Measurements from ENCODE around the gene JARID2.

The JARID2 gene

DNA sequence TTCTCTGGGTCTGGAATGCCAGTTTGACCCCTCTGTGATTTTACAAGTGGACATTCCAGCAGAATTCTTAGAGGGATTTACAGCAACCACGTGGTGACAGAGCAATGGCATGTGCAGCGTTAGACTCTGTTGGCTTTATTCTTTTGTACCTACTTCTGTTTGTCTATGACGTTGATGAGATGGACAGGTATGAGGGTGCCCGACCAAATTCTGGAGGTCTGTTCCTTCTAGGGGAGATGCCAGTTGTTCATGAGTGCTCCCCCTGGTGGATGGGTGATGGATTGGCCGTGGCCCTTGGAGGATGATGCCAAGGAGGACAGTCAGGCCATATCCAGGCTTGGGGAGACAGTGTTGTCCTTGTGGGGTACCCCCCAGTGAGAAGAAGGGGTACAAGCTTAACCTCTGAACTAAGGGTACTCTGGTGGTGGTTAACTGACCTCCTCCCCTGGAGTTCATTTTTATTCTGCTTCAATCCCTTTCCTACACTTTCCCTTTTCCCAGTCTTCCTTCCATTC is 218.4 kb downstream of the JARID2 start:
- Histone ChIP-seq H3K27ac (ENCODE audit: poor library complexity, severe bottlenecking) (no peak overlapping the region), H3K27me3 (ENCODE audit: insufficient read depth, poor library complexity, severe bottlenecking) (no peaks in the 10 kb centered on the region)

DNA sequence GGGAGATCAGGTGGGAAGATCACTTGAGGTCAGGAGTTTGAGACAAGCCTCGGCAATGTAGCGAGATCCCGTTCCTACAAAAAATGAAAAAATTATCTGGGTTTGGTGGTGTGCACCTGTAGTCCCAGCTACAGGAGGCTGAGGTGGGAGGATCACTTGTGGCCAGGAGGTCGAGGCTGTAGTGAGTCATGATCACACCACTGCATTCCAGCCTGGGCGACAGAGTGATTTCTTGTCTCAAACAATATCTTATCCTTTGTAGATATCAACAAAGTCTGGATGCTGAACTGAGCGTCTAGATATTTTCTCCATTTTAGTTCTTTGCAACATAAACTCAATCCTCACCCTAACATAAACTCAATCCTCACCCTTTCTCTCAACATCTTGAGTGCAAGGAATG is 219.3 kb downstream of the JARID2 start:
- Histone ChIP-seq H3K9me3 (ENCODE audit: severe bottlenecking) (no peaks in the 10 kb centered on the region), H3K4me1 (ENCODE audit: insufficient read depth, poor library complexity, severe bottlenecking) (no peaks in the 10 kb centered on the region), H3K36me3 (ENCODE audit: low read depth) (peaks cover 16% of the 10 kb centered on the region), H3K27ac (ENCODE audit: poor library complexity, severe bottlenecking) (no peak overlapping the region), H3K4me3 (ENCODE audit: severe bottlenecking) (no peak overlapping the region), H3K27me3 (ENCODE audit: insufficient read depth, poor library complexity, severe bottlenecking) (no peaks in the 10 kb centered on the region)
- ATAC-seq (ENCODE audit: low read depth) (no peak), DNase-seq (ENCODE audit: low spot score) (no peak)
- TF ChIP-seq, protein P1, sequence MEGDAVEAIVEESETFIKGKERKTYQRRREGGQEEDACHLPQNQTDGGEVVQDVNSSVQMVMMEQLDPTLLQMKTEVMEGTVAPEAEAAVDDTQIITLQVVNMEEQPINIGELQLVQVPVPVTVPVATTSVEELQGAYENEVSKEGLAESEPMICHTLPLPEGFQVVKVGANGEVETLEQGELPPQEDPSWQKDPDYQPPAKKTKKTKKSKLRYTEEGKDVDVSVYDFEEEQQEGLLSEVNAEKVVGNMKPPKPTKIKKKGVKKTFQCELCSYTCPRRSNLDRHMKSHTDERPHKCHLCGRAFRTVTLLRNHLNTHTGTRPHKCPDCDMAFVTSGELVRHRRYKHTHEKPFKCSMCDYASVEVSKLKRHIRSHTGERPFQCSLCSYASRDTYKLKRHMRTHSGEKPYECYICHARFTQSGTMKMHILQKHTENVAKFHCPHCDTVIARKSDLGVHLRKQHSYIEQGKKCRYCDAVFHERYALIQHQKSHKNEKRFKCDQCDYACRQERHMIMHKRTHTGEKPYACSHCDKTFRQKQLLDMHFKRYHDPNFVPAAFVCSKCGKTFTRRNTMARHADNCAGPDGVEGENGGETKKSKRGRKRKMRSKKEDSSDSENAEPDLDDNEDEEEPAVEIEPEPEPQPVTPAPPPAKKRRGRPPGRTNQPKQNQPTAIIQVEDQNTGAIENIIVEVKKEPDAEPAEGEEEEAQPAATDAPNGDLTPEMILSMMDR (IDR thresholded peaks at IDR 0.05; ENCODE audit: poor library complexity, severe bottlenecking): no peak

More for the DNA sequence above, 218.4 kb downstream of the JARID2 start:
- H3K36me3 ChIP-seq (ENCODE audit: low read depth): peaks cover 16% of the 10 kb centered on the region
- TF ChIP-seq, protein P1 (IDR thresholded peaks at IDR 0.05; ENCODE audit: poor library complexity, severe bottlenecking): peak; percentile 53
- no peak overlapping the region for H3K4me3 ChIP-seq (ENCODE audit: severe bottlenecking)
- no peaks in the 10 kb centered on the region for H3K9me3 ChIP-seq (ENCODE audit: severe bottlenecking)
- no peaks in the 10 kb centered on the region for H3K4me1 ChIP-seq (ENCODE audit: insufficient read depth, poor library complexity, severe bottlenecking)
- ATAC-seq (ENCODE audit: low read depth) (no peak), DNase-seq (ENCODE audit: low spot score) (no peak)

DNA sequence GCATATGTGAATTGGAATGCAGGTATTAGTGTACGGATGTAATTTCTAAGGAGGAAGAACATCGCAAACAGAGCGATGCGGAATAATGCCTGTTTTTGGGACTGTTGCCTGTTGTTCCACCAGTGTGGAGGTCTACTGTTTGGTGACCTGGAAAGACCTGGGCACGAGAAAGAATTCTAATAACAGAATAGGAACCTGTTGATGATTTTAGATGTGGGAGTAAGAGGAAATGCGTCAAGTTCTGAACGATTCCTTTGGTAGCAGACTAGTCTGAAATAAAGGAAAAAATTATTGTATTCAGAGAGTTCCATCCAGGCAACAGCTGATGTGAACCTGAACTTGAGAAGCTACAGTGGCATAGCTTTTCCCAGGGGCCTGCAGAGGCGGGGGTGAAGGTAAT is 224.9 kb downstream of the JARID2 start:
- Histone ChIP-seq H3K4me3 (ENCODE audit: severe bottlenecking) (no peak overlapping the region), H3K4me1 (ENCODE audit: insufficient read depth, poor library complexity, severe bottlenecking) (peaks cover 18% of the 10 kb centered on the region), H3K27ac (ENCODE audit: poor library complexity, severe bottlenecking) (no peak overlapping the region), H3K9me3 (ENCODE audit: severe bottlenecking) (no peaks in the 10 kb centered on the region), H3K36me3 (ENCODE audit: low read depth) (peaks cover 22% of the 10 kb centered on the region), H3K27me3 (ENCODE audit: insufficient read depth, poor library complexity, severe bottlenecking) (no peaks in the 10 kb centered on the region)
- DNase-seq (ENCODE audit: low spot score) (no peak), ATAC-seq (ENCODE audit: low read depth) (no peak)
- TF ChIP-seq, protein P1 (IDR thresholded peaks at IDR 0.05; ENCODE audit: poor library complexity, severe bottlenecking): no peak

DNA sequence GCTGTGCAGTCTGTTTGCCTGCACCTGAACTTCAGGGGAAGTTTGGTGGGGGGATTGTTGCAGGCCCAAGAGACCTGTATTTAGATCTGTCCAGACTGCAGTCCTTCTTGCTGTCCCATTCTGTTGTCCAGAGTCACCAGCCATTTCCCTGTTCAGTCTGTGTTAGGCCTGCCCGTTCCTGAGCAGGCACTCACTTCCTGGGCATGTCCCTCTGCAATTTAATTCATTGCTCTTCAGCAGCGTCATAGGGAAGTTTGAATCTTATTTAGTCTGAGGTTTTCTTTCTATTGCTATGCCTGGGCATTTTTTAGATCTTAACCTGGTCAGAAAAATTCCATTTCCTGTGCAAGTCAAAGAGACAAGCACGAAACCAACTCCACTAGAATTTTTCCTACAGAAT is 226.8 kb downstream of the JARID2 start:
- no peaks in the 10 kb centered on the region for H3K27me3 ChIP-seq (ENCODE audit: insufficient read depth, poor library complexity, severe bottlenecking)
- DNase-seq (ENCODE audit: low spot score) (no peak), ATAC-seq (ENCODE audit: low read depth) (no peak)
- H3K4me3 ChIP-seq (ENCODE audit: severe bottlenecking): no peak overlapping the region
- peaks cover 18% of the 10 kb centered on the region for H3K4me1 ChIP-seq (ENCODE audit: insufficient read depth, poor library complexity, severe bottlenecking)
- peak overlapping the region; percentile 76 for H3K27ac ChIP-seq (ENCODE audit: poor library complexity, severe bottlenecking)
- no peaks in the 10 kb centered on the region for H3K9me3 ChIP-seq (ENCODE audit: severe bottlenecking)
- TF ChIP-seq, protein P1 (IDR thresholded peaks at IDR 0.05; ENCODE audit: poor library complexity, severe bottlenecking): no peak
- H3K36me3 ChIP-seq (ENCODE audit: low read depth): peaks cover 22% of the 10 kb centered on the region

DNA sequence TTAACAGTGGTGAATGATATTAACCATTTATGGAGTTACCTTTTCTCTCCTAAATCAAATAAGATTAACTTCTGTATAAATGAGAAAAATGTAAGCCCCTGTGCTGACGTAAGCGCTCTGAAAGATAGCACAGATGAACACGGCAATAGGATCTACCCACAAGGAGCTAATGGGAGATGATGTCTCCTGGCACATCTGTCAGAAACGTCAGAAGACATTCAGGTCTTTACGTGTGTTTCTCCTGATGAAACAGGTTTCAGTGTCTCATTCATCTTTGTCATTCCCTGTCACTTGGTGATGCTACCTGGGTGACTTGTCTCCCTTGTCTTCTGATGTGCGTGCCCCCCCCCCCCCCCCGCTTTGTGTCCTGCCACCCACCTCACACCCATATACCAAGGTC is 227.3 kb downstream of the JARID2 start:
- no peak overlapping the region for H3K4me3 ChIP-seq (ENCODE audit: severe bottlenecking)
- ATAC-seq (ENCODE audit: low read depth): no peak
- H3K9me3 ChIP-seq (ENCODE audit: severe bottlenecking): no peaks in the 10 kb centered on the region
- no peaks in the 10 kb centered on the region for H3K27me3 ChIP-seq (ENCODE audit: insufficient read depth, poor library complexity, severe bottlenecking)
- peak overlapping the region; percentile 76 for H3K27ac ChIP-seq (ENCODE audit: poor library complexity, severe bottlenecking)
- H3K4me1 ChIP-seq (ENCODE audit: insufficient read depth, poor library complexity, severe bottlenecking): peaks cover 18% of the 10 kb centered on the region
- peaks cover 19% of the 10 kb centered on the region for H3K36me3 ChIP-seq (ENCODE audit: low read depth)
- no peak for DNase-seq (ENCODE audit: low spot score)
- TF ChIP-seq, protein P1 (IDR thresholded peaks at IDR 0.05; ENCODE audit: poor library complexity, severe bottlenecking): no peak
